ENCODE data around the gene WDR13.

Gene WDR13

GRCh38 chrX:48604701-48605100 lies 7.4 kb downstream of the WDR13 start:
- TF ChIP-seq EGR1 (IDR thresholded peaks at IDR 0.05), result no peak
- no peak for TF ChIP-seq USF1 (IDR thresholded peaks at IDR 0.05)

GRCh38 chrX:48606091-48606490 lies 8.8 kb downstream of the WDR13 start:
- TF ChIP-seq, protein P1, sequence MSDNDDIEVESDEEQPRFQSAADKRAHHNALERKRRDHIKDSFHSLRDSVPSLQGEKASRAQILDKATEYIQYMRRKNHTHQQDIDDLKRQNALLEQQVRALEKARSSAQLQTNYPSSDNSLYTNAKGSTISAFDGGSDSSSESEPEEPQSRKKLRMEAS (IDR thresholded peaks at IDR 0.05), result no peak
- TF ChIP-seq REST (IDR thresholded peaks at IDR 0.05; ENCODE audit: low read depth) (no peak), RAD21 (IDR thresholded peaks at IDR 0.05; ENCODE audit: low read depth) (no peak), YY1 (IDR thresholded peaks at IDR 0.05; ENCODE audit: low read depth) (no peak), TEAD4 (IDR thresholded peaks at IDR 0.05) (no peak), USF1 (IDR thresholded peaks at IDR 0.05) (no peak), NFIC (IDR thresholded peaks at IDR 0.05) (no peak), ZBTB7A (IDR thresholded peaks at IDR 0.05; ENCODE audit: low read depth) (no peak), CREB1 (IDR thresholded peaks at IDR 0.05; ENCODE audit: low read depth) (no peak), EP300 (IDR thresholded peaks at IDR 0.05; ENCODE audit: borderline replicate concordance) (no peak), TAF1 (IDR thresholded peaks at IDR 0.05; ENCODE audit: low read depth) (no peak), FOXM1 (IDR thresholded peaks at IDR 0.05; ENCODE audit: borderline replicate concordance, low read depth) (no peak), EGR1 (IDR thresholded peaks at IDR 0.05) (no peak), TCF12 (IDR thresholded peaks at IDR 0.05; ENCODE audit: low read depth) (no peak), CEBPB (IDR thresholded peaks at IDR 0.05) (no peak)

DNA sequence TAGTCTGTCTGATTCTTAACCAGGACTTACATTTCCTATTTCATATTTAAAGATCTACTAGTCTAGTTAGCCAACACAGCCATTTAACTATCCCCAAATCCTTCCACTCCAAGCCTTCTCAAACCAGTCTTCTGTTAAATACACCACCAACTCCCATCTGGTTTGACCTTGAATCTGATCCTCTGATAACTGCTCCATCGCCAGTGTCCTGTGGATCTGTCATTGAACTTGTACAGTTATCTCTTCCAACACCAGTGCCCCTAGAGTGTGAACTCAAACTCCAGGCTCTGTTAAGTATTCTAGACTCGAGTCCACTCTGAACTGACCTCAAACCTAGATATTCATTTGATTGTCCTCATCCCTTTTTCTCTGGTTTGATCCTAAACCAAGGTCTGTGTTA lies 14.4 kb downstream of the WDR13 start:
- TF ChIP-seq YY1 (IDR thresholded peaks at IDR 0.05; ENCODE audit: low read depth), result no peak
- no peak for TF ChIP-seq FOXM1 (IDR thresholded peaks at IDR 0.05; ENCODE audit: borderline replicate concordance, low read depth)
- no peak for TF ChIP-seq CREB1 (IDR thresholded peaks at IDR 0.05; ENCODE audit: low read depth)
- TF ChIP-seq CEBPB (IDR thresholded peaks at IDR 0.05), result no peak
- TF ChIP-seq TCF12 (IDR thresholded peaks at IDR 0.05; ENCODE audit: low read depth), result no peak
- TF ChIP-seq REST (IDR thresholded peaks at IDR 0.05; ENCODE audit: low read depth), result no peak
- TF ChIP-seq EGR1 (IDR thresholded peaks at IDR 0.05), result no peak

DNA sequence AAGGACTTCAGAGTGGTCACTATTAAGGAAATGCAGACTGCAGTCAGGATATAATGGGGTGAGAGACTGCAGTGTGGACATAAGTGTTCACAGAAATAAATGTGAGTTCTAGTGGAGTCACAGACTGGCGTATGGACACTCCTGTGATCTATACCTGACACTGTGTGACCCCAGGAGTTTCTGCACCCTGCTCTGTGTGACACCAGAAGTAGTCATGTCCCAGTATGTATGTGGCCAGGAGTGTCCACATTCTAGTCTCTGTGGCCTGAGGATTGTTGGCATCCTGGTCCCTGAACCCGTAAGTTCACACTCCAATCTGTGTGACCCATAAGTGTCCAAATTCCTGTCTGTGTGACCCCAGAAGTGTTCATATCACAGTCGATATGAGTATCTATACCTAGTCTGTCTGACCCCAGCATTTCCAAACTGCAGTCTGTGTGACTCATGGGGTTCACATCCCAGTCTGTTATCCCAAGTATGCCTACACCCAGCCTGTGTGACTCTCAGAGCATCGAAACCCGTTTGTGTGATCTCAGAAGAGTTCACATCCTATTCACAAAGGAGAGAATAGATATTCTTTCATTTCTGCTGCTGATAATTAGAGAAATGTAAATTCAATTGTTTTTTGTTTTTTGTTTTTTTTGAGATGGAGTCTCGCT lies 16.3 kb downstream of the WDR13 start:
- TF ChIP-seq TEAD4 (IDR thresholded peaks at IDR 0.05) (no peak), ZBTB7A (IDR thresholded peaks at IDR 0.05; ENCODE audit: low read depth) (no peak), CEBPB (IDR thresholded peaks at IDR 0.05) (no peak), YY1 (IDR thresholded peaks at IDR 0.05; ENCODE audit: low read depth) (no peak), TAF1 (IDR thresholded peaks at IDR 0.05; ENCODE audit: low read depth) (no peak), NFIC (IDR thresholded peaks at IDR 0.05) (no peak), EP300 (IDR thresholded peaks at IDR 0.05; ENCODE audit: borderline replicate concordance) (no peak), CREB1 (IDR thresholded peaks at IDR 0.05; ENCODE audit: low read depth) (no peak), FOXM1 (IDR thresholded peaks at IDR 0.05; ENCODE audit: borderline replicate concordance, low read depth) (no peak), USF1 (IDR thresholded peaks at IDR 0.05) (no peak), RAD21 (IDR thresholded peaks at IDR 0.05; ENCODE audit: low read depth) (no peak), EGR1 (IDR thresholded peaks at IDR 0.05) (no peak), TCF12 (IDR thresholded peaks at IDR 0.05; ENCODE audit: low read depth) (no peak), REST (IDR thresholded peaks at IDR 0.05; ENCODE audit: low read depth) (no peak)
- TF ChIP-seq, protein P1 (IDR thresholded peaks at IDR 0.05), result no peak

All from Ishikawa (cell line).